Peyer's patch (tissue), 4 donors: ENCODE measurements around the gene F2RL1. TPM values are rescaled to one million over a fixed set of nuclear protein-coding genes. Genes with fewer than 3 reads are reported as not detected.
"Not testable (repeated sequence)": the region's sequence is repeated elsewhere in the genome, so short reads cannot be mapped to it uniquely, and the experiment has no call there.

Source experiments
- DNase-seq, 3 donors: peaks; one replicate each; pipeline ENCODE4 v3.0.0-alpha.2; 2017 to 2019
- H3K27ac ChIP-seq, 4 donors: fragments of 200-600 bp; sonication (generic); one replicate each; pipeline ENCODE4 v1.5.1; 2016 to 2019
- H3K27me3 ChIP-seq, 2 donors: fragments of 200-600 bp; sonication (generic); one replicate each; pipeline ENCODE4 v1.5.1; 2019
- H3K36me3 ChIP-seq, 3 donors: fragments of 200-600 bp; sonication (generic); one replicate each; pipeline ENCODE4 v1.5.1; 2016 to 2019
- H3K4me1 ChIP-seq, 4 donors: fragments of 200-600 bp; sonication (generic); one replicate each; pipeline ENCODE4 v1.5.1; 2016 to 2019
- H3K4me3 ChIP-seq, 4 donors: fragments of 200-600 bp; sonication (generic); 1 replicate in 3 of 4; 2 replicates in 1 of 4; pipeline ENCODE4 v1.5.1; 2016 to 2019; ENCODE audit warnings: mild to moderate bottlenecking in 1 of 4
- H3K9me3 ChIP-seq, 4 donors: fragments of 200-600 bp; sonication (generic); one replicate each; pipeline ENCODE4 v1.5.1; 2016 to 2019; ENCODE audit warnings: mild to moderate bottlenecking in 1 of 4
- CTCF ChIP-seq, 6 experiments: fragments of 450-650 bp in 4 of 6; fragments of 200-600 bp in 2 of 6; sonication (generic) in 1 of 6; IDR thresholded peaks; one replicate each; pipeline ENCODE4 v1.5.1; 2017 to 2019; ENCODE audit warnings: antibody characterized with exemption in 6 of 6, mild to moderate bottlenecking in 3 of 6, moderate library complexity in 1 of 6
- POLR2A ChIP-seq, 2 donors: fragments of 450-650 bp; IDR thresholded peaks; one replicate each; pipeline ENCODE4 v1.5.1; 2017; ENCODE audit warnings: antibody characterized with exemption in 2 of 2, mild to moderate bottlenecking in 2 of 2, moderate library complexity in 2 of 2
- total RNA-seq, 4 donors: library from RNA; depleted of rRNA; stranded (reverse); fragments of >200 nt; gene quantifications; one replicate each; pipeline ENCODE4 v1.1.0, GENCODE V29; 2016

Gene F2RL1
- total RNA-seq, 4 donors from 2014 or later, result 9.9 to 146 (median 88.2) TPM

- no peak for DNase-seq
- Histone ChIP-seq H3K9me3 (no peaks in the 10 kb centered on the region), H3K27ac (no peak overlapping the region), H3K4me1 (no peaks in the 10 kb centered on the region), H3K4me3 (no peak overlapping the region), H3K36me3 (no peaks in the 10 kb centered on the region), H3K27me3 (no peaks in the 10 kb centered on the region)
- TF ChIP-seq CTCF (IDR thresholded peaks at IDR 0.05), result no peak
- TF ChIP-seq POLR2A (IDR thresholded peaks at IDR 0.05), result no peak
These were observed 27.1 kb downstream of the F2RL1 start for GRCh38 chr5:76845890-76846289.

- H3K9me3 ChIP-seq, result no peaks in the 10 kb centered on the region
- peak within 1 kb of the TSS in 2 of 4 donors; percentile 11 to 14 for H3K27ac ChIP-seq
- no peaks in the 10 kb centered on the region for H3K36me3 ChIP-seq
- no peak within 1 kb of the TSS for H3K4me3 ChIP-seq
- peak in 1 of 3 donors; percentile 48 for DNase-seq
- TF ChIP-seq CTCF (IDR thresholded peaks at IDR 0.05) (no peak), POLR2A (IDR thresholded peaks at IDR 0.05) (no peak)
- H3K4me1 ChIP-seq, result peaks cover 0 to 11% (median 0%) of the 10 kb centered on the region in 4 donors
- no peaks in the 10 kb centered on the region for H3K27me3 ChIP-seq
These were observed 30.8 kb downstream of the F2RL1 start, which contains the start of gene S100Z for GRCh38 chr5:76849419-76850291. Gene S100Z (plus strand): TSS chr5:76850014. CDS start chr5:76875360, 25,346 bp downstream.

GRCh38 chr5:76850543-76851145 is 31.8 kb downstream of the F2RL1 start:
- H3K36me3 ChIP-seq, result no peaks in the 10 kb centered on the region

GRCh38 chr5:76851728-76852369 is 33.0 kb downstream of the F2RL1 start:
- no peak for TF ChIP-seq POLR2A (IDR thresholded peaks at IDR 0.05)
- TF ChIP-seq CTCF (IDR thresholded peaks at IDR 0.05), result no peak
- Histone ChIP-seq H3K4me1 (peaks cover 0 to 25% (median 5%) of the 10 kb centered on the region in 4 donors), H3K4me3 (no peak overlapping the region), H3K36me3 (no peaks in the 10 kb centered on the region), H3K9me3 (no peaks in the 10 kb centered on the region), H3K27ac (no peak overlapping the region), H3K27me3 (no peaks in the 10 kb centered on the region)
- no peak for DNase-seq

More at GRCh38 chr5:76850543-76851145, 31.8 kb downstream of the F2RL1 start:
- Histone ChIP-seq H3K27me3 (no peaks in the 10 kb centered on the region), H3K9me3 (no peaks in the 10 kb centered on the region), H3K4me1 (peaks cover 0 to 15% (median 2%) of the 10 kb centered on the region in 4 donors), H3K4me3 (no peak overlapping the region), H3K27ac (peak overlapping the region in 1 of 4 donors; percentile 14)
- DNase-seq, result no peak
- TF ChIP-seq POLR2A (IDR thresholded peaks at IDR 0.05), result no peak
- no peak for TF ChIP-seq CTCF (IDR thresholded peaks at IDR 0.05)

GRCh38 chr5:76852772-76853171 is 33.9 kb downstream of the F2RL1 start:
- H3K4me3 ChIP-seq, result no peak overlapping the region
- peaks cover 0 to 25% (median 5%) of the 10 kb centered on the region in 4 donors for H3K4me1 ChIP-seq
- no peaks in the 10 kb centered on the region for H3K27me3 ChIP-seq
- H3K9me3 ChIP-seq, result no peaks in the 10 kb centered on the region
- no peak for DNase-seq
- TF ChIP-seq POLR2A (IDR thresholded peaks at IDR 0.05) (no peak), CTCF (IDR thresholded peaks at IDR 0.05) (no peak)
- no peaks in the 10 kb centered on the region for H3K36me3 ChIP-seq
- H3K27ac ChIP-seq, result peak overlapping the region in 1 of 4 donors; percentile 10

- not testable (repeated sequence) for H3K4me3 ChIP-seq, H3K27ac ChIP-seq, H3K36me3 ChIP-seq, H3K9me3 ChIP-seq, DNase-seq, H3K27me3 ChIP-seq
- peaks cover 0 to 25% (median 5%) of the 10 kb centered on the region in 4 donors for H3K4me1 ChIP-seq
These were observed 34.9 kb downstream of the F2RL1 start for GRCh38 chr5:76853741-76854140.
